ENCODE measurements around the gene RAB11FIP4. TPM values are rescaled to one million over a fixed set of nuclear protein-coding genes. Genes with fewer than 3 reads are reported as not detected.

The RAB11FIP4 gene
- total and polyA plus RNA-seq, 2 of the 8 experiments (the other 6 are each of a cell fraction or from before 2014, with no cell fraction given), result 21.7 to 53.2 TPM

DNA sequence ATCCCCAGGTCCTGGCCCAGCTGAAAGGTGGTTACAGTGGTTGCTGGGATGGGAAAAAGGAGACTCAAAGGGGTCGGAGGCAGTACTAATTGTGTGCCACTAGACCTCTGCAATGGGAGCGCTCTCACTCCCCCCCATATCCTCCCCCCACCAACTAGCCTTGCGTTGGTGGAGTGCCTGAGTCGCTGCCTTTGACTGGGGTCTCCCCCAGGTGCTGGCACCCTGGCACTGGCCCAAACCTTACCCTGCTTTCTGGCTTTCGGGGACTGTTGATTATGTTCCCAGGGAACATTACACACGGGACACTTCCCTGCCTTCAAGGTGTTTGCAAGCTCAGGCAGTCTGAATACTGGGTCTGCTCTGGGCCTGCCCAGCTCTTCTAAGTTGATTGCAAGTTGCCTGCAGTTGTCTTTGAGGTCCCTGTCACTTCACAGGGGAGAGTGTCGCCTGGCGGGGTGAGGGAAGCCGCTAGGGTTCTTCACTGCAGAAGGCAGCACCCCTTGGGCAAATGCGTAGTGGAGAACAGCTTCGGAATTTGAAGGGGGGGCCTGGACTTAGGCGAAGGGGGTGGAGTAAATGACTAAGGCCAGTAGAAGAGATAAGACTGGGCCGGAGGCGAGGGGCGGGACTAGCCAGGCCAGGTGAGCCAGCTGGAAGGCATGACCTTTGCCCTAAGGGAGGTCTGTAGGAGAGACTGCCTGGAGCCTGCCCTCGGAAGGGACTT is 98.0 kb downstream of the RAB11FIP4 start (continued):
- TF ChIP-seq CTBP2 (IDR thresholded peaks at IDR 0.05; ENCODE audit: borderline replicate concordance, insufficient read depth, insufficient read length, low read length) (no peak), BACH1 (IDR thresholded peaks at IDR 0.05; ENCODE audit: low read length) (no peak), TAF7 (optimal IDR thresholded peaks at IDR 0.05; ENCODE audit: borderline replicate concordance, low read depth, low read length) (no peak), RNF2 (IDR thresholded peaks at IDR 0.05; ENCODE audit: borderline replicate concordance, low read depth, low read length, missing control alignments, poor library complexity, severe bottlenecking) (no peak), BRCA1 (IDR thresholded peaks at IDR 0.05; ENCODE audit: low read depth, low read length) (no peak), ZNF274 (IDR thresholded peaks at IDR 0.05; ENCODE audit: borderline replicate concordance, extremely low read depth, low read length) (no peak)
- TF ChIP-seq, protein P1, sequence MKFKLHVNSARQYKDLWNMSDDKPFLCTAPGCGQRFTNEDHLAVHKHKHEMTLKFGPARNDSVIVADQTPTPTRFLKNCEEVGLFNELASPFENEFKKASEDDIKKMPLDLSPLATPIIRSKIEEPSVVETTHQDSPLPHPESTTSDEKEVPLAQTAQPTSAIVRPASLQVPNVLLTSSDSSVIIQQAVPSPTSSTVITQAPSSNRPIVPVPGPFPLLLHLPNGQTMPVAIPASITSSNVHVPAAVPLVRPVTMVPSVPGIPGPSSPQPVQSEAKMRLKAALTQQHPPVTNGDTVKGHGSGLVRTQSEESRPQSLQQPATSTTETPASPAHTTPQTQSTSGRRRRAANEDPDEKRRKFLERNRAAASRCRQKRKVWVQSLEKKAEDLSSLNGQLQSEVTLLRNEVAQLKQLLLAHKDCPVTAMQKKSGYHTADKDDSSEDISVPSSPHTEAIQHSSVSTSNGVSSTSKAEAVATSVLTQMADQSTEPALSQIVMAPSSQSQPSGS (IDR thresholded peaks at IDR 0.05; ENCODE audit: low read length), result no peak
